Natural killer cell (primary cell): Measurements from ENCODE around the gene SLC2A3. TPM values are rescaled to one million over a fixed set of nuclear protein-coding genes. Genes with fewer than 3 reads are reported as not detected.
"Not testable (repeated sequence)": the region's sequence is repeated elsewhere in the genome, so short reads cannot be mapped to it uniquely, and the experiment has no call there.

Source experiments
- ATAC-seq, 3 donors: fragments of 150-1000 bp in 2 of 3; fragments of 200-7000 bp in 1 of 3; cut with Tn5 transposase; 1 replicate in 1 of 3; 2 replicates in 2 of 3; pipeline ENCODE4 v1.10.0; 2021; ENCODE audit warnings: mild to moderate bottlenecking in 2 of 3, moderate library complexity in 2 of 3
- DNase-seq, 2 donors: peaks; one replicate each; pipeline versions ENCODE4 v3.0.0 to v3.0.0-alpha.2; 2013 to 2021; ENCODE audit warnings: mixed read lengths in 1 of 2
- H3K27ac ChIP-seq: one replicate; pipeline ENCODE4 v1.5.1; 2013; ENCODE audit warnings: mild to moderate bottlenecking, low read length
- H3K27me3 ChIP-seq: one replicate; pipeline ENCODE4 v1.6.1; 2013; ENCODE audit warnings: low read length; ENCODE audit not compliant: control insufficient read depth, insufficient read depth
- H3K36me3 ChIP-seq: one replicate; pipeline ENCODE4 v1.6.1; 2013; ENCODE audit warnings: low read length; ENCODE audit not compliant: control insufficient read depth, insufficient read depth
- H3K4me1 ChIP-seq: one replicate; pipeline ENCODE4 v1.6.1; 2013; ENCODE audit warnings: low read length; ENCODE audit not compliant: control insufficient read depth, insufficient read depth
- H3K4me3 ChIP-seq: one replicate; pipeline ENCODE4 v1.5.1; 2013; ENCODE audit warnings: low read length
- H3K9me3 ChIP-seq: one replicate; pipeline ENCODE4 v1.6.1; 2013; ENCODE audit warnings: low read length; ENCODE audit not compliant: control insufficient read depth, insufficient read depth
- H3K27ac Mint-ChIP-seq, 2 donors: one replicate each; pipeline ENCODE4 v1.8.0; 2022; ENCODE audit warnings: mild to moderate bottlenecking in 2 of 2, mixed read lengths in 2 of 2, moderate library complexity in 1 of 2
- H3K27me3 Mint-ChIP-seq, 2 donors: one replicate each; pipeline ENCODE4 v1.8.0; 2022; ENCODE audit warnings: low read depth in 2 of 2, mixed read lengths in 2 of 2
- H3K36me3 Mint-ChIP-seq: one replicate; pipeline ENCODE4 v1.8.0; 2022; ENCODE audit warnings: mixed read lengths
- H3K4me1 Mint-ChIP-seq, 2 donors: one replicate each; pipeline ENCODE4 v1.8.0; 2022; ENCODE audit warnings: mixed read lengths in 2 of 2
- H3K4me3 Mint-ChIP-seq: one replicate; pipeline ENCODE4 v1.8.0; 2022; ENCODE audit warnings: mild to moderate bottlenecking, moderate library complexity, mixed read lengths
- H3K9me3 Mint-ChIP-seq, 2 donors: one replicate each; pipeline ENCODE4 v1.8.0; 2022; ENCODE audit warnings: mixed read lengths in 2 of 2
- CTCF ChIP-seq: fragments of 200-600 bp; IDR thresholded peaks from one replicate; pipeline ENCODE4 v1.8.0; 2022; ENCODE audit warnings: antibody characterized with exemption
- WGBS: methylation state at CpG from one replicate; pipeline ENCODE4 v1.1.7; 2013; ENCODE audit warnings: missing lambda C conversion rate; ENCODE audit not compliant: insufficient coverage; 5-methylcytosine and 5-hydroxymethylcytosine counted together
- intact Hi-C: fragments of 100-400 bp; cut with micrococcal nuclease; formaldehyde crosslinking; loops from one replicate; pipeline ENCODE4 v1.14.2; 2022
- total RNA-seq, 4 donors: library from RNA; stranded (reverse); fragments of 120-200 nt in 1 of 4; gene quantifications; one replicate each; pipeline versions ENCODE4 v1.2.3 to v1.2.4, GENCODE V29; 2013 to 2022

Gene SLC2A3
- total RNA-seq, 3 donors from 2014 or later (not counting 1 experiment from before 2014, with no cell fraction given), result 406 to 534 (median 427) TPM

GRCh38 chr12:7961395-7962178 is 25.6 kb upstream of the SLC2A3 start:
- no peak for DNase-seq
- no peaks in the 10 kb centered on the region for H3K27me3 Mint-ChIP-seq
- H3K27me3 ChIP-seq, result no peaks in the 10 kb centered on the region
- H3K4me3 ChIP-seq, result no peak overlapping the region
- H3K9me3 ChIP-seq, result no peaks in the 10 kb centered on the region
- no peaks in the 10 kb centered on the region for H3K36me3 Mint-ChIP-seq
- H3K9me3 Mint-ChIP-seq, result no peaks in the 10 kb centered on the region
- peak overlapping the region; percentile 83 for H3K27ac ChIP-seq
- peaks cover 27% of the 10 kb centered on the region for H3K4me1 ChIP-seq
- whole genome bisulfite sequencing, result 91% methylated on average over 9 of the region's 12 CpGs
- no peaks in the 10 kb centered on the region for H3K36me3 ChIP-seq
- H3K27ac Mint-ChIP-seq, result peak overlapping the region; percentile 88 to 96
- no peak for TF ChIP-seq CTCF
- peak overlapping the region; percentile 38 for H3K4me3 Mint-ChIP-seq
- intact Hi-C loops, result no loop called here
- H3K4me1 Mint-ChIP-seq, result peaks cover 32 to 38% of the 10 kb centered on the region in 2 donors
- ATAC-seq, result no peak

GRCh38 chr12:7959701-7960121 is 23.7 kb upstream of the SLC2A3 start:
- Mint-ChIP-seq H3K36me3 (no peaks in the 10 kb centered on the region), H3K4me1 (peaks cover 32 to 38% of the 10 kb centered on the region in 2 donors), H3K27me3 (no peaks in the 10 kb centered on the region), H3K9me3 (no peaks in the 10 kb centered on the region), H3K27ac (peak overlapping the region; percentile 88 to 96), H3K4me3 (peak overlapping the region; percentile 85)
- TF ChIP-seq CTCF, result no peak
- Histone ChIP-seq H3K4me3 (peak overlapping the region; percentile 46), H3K36me3 (no peaks in the 10 kb centered on the region), H3K27ac (peak overlapping the region; percentile 83), H3K9me3 (no peaks in the 10 kb centered on the region), H3K27me3 (no peaks in the 10 kb centered on the region), H3K4me1 (peaks cover 27% of the 10 kb centered on the region)
- ATAC-seq (peak; percentile 33 to 63 (median 45)), DNase-seq (peak; percentile 42 to 77)
- 0% methylated on average over 3 of the region's 3 CpGs for WGBS
- intact Hi-C loops, result loop anchor here (1.0 kb wide), 3 partner anchors 23 to 36 kb away; partner anchors contain the start of gene SLC2A3

GRCh38 chr12:7959278-7959677 is 23.3 kb upstream of the SLC2A3 start:
- Mint-ChIP-seq H3K36me3 (no peaks in the 10 kb centered on the region), H3K27me3 (no peaks in the 10 kb centered on the region), H3K27ac (peak overlapping the region; percentile 88 to 96), H3K4me1 (peaks cover 32 to 38% of the 10 kb centered on the region in 2 donors), H3K4me3 (peak overlapping the region; percentile 85), H3K9me3 (no peaks in the 10 kb centered on the region)
- intact Hi-C loops, result no loop called here
- Histone ChIP-seq H3K27ac (peak overlapping the region; percentile 83), H3K36me3 (no peaks in the 10 kb centered on the region), H3K27me3 (no peaks in the 10 kb centered on the region), H3K4me3 (peak overlapping the region; percentile 46), H3K4me1 (peaks cover 27% of the 10 kb centered on the region), H3K9me3 (no peaks in the 10 kb centered on the region)
- WGBS, result 5% methylated on average over 1 of the region's 1 CpG
- DNase-seq (no peak), ATAC-seq (no peak)
- TF ChIP-seq CTCF, result no peak

DNA sequence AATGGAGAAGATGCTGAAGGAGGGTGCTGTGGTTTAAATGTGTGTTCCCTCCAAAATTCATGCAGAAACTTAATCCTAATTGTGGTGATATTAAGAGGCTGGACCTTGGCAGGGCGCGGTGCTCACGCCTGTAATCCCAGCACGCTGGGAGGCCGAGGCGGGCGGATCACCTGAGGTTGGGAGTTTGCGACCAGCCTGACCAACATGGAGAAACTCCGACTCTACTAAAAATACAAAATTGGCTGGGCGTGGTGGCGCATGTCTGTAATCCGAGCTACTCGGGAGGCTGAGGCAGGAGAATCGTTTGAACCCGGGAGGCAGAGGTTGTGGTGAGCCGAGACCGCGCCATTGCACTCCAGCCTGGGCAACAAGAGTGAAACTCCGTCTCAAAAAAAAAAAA is 18.9 kb upstream of the SLC2A3 start:
- H3K27ac Mint-ChIP-seq, intact Hi-C loops, H3K36me3 ChIP-seq, H3K4me3 Mint-ChIP-seq, ATAC-seq, H3K27me3 Mint-ChIP-seq, H3K27ac ChIP-seq, H3K4me3 ChIP-seq, H3K27me3 ChIP-seq, DNase-seq, H3K9me3 ChIP-seq, H3K9me3 Mint-ChIP-seq, H3K36me3 Mint-ChIP-seq: not testable (repeated sequence)
- H3K4me1 Mint-ChIP-seq, result peaks cover 19 to 21% of the 10 kb centered on the region in 2 donors
- H3K4me1 ChIP-seq, result peaks cover 15% of the 10 kb centered on the region
- WGBS, result 97% methylated on average over 17 of the region's 19 CpGs

DNA sequence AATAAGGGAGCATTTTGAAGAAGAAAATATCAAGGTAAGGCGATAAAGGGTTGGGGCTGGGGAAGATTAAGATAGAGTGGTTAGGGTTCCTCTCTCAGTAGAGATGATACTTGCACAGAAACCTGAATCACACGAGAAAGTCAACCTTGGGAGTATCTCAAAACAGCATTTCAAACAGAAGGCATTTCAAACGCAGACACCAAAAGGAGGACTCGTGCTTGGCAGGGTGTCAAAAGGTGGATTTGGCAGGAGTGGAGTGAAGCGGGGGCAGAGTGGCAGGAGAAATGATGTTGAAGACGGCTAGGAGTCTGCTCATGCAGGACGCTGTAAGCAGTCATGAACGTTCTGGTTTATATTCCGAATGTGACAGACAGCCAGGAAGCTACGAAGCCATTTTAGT is 18.4 kb upstream of the SLC2A3 start:
- H3K4me1 Mint-ChIP-seq, result peaks cover 14 to 16% of the 10 kb centered on the region in 2 donors
- H3K36me3 Mint-ChIP-seq, intact Hi-C loops, H3K9me3 Mint-ChIP-seq, H3K4me3 Mint-ChIP-seq, H3K27me3 Mint-ChIP-seq, H3K9me3 ChIP-seq, H3K27ac ChIP-seq, ATAC-seq, H3K36me3 ChIP-seq, H3K27ac Mint-ChIP-seq, H3K27me3 ChIP-seq, H3K4me3 ChIP-seq, DNase-seq: not testable (repeated sequence)
- H3K4me1 ChIP-seq, result peaks cover 13% of the 10 kb centered on the region
- WGBS, result 93% methylated on average over 3 of the region's 10 CpGs

GRCh38 chr12:7953912-7954311 is 17.9 kb upstream of the SLC2A3 start:
- H3K4me1 Mint-ChIP-seq, result peaks cover 9 to 14% of the 10 kb centered on the region in 2 donors
- H3K27me3 Mint-ChIP-seq, H3K27me3 ChIP-seq, DNase-seq, H3K9me3 Mint-ChIP-seq, H3K9me3 ChIP-seq, H3K36me3 Mint-ChIP-seq, H3K27ac Mint-ChIP-seq, H3K27ac ChIP-seq, ATAC-seq, H3K4me3 ChIP-seq, H3K4me3 Mint-ChIP-seq, H3K36me3 ChIP-seq, intact Hi-C loops: not testable (repeated sequence)
- 96% methylated on average over 2 of the region's 2 CpGs for WGBS
- peaks cover 13% of the 10 kb centered on the region for H3K4me1 ChIP-seq
